ENCODE measurements around the gene BCL7A. TPM values are rescaled to one million over a fixed set of nuclear protein-coding genes. Genes with fewer than 3 reads are reported as not detected.

Gene BCL7A
- polyA plus RNA-seq, 2 donors: 1.0 to 2.1 TPM

DNA sequence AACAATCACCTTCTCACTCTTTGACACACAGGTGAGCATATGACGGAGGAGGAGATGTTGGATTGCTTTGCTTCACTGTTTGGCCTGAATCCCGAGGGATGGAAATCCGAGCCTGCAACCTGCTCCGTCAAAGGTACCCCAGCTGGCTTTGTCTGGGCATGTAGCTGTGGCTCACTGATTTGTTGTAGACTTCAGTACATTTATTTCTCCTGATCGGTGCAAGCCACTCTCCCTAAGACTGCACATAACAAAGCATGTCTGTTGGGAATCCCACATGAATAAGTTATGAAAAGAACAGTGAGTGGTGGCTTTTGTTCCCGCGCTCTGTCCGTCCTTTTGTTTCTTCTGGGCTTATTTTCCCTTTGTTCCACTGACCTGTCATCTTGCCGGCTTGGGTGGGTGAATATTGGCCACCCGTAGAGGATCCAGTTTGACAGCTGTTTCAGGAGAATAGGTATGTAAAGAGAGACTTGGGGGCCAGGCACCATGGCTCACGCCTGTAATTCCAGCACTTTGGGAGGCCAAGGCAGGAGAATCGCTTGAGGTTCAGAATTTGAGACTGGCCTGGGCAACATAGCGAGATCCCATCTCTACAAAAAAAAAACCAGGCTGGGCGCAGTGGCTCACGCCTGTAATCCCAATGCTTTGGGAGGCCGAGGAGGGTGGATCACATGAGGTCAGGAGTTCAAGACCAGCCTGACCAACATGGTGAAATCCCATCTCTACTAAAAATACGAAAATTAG lies 20.0 kb upstream of the BCL7A start:
- no peaks in the 10 kb centered on the region for H3K36me3 ChIP-seq (ENCODE audit: control insufficient read depth in 2 of 2, insufficient read depth in 2 of 2, low read length in 1 of 2)
- H3K4me3 ChIP-seq (ENCODE audit: low read depth in 1 of 2, low read length in 2 of 2): no peak overlapping the region
- H3K27ac ChIP-seq (ENCODE audit: low read depth in 2 of 2, low read length in 1 of 2): no peak overlapping the region
- WGBS, 2 donors: 67 to 81% methylated on average over 17 of the region's 17 CpGs
- peaks cover 2 to 3% of the 10 kb centered on the region in 2 donors for H3K4me1 ChIP-seq (ENCODE audit: control insufficient read depth in 2 of 2, insufficient read depth in 2 of 2, low read length in 1 of 2)
- H3K9me3 ChIP-seq (ENCODE audit: control insufficient read depth in 2 of 2, insufficient read depth in 1 of 2, low read depth in 1 of 2, low read length in 1 of 2): peaks cover 0 to 4% of the 10 kb centered on the region in 2 donors
- H3K27me3 ChIP-seq (ENCODE audit: control insufficient read depth in 1 of 2, insufficient read depth in 2 of 2, low read length in 2 of 2): no peaks in the 10 kb centered on the region

- WGBS, 2 donors: 62 to 64% methylated on average over 28 of the region's 28 CpGs
- H3K27ac ChIP-seq (ENCODE audit: low read depth in 2 of 2, low read length in 1 of 2): no peak overlapping the region
- H3K36me3 ChIP-seq (ENCODE audit: control insufficient read depth in 2 of 2, insufficient read depth in 2 of 2, low read length in 1 of 2): no peaks in the 10 kb centered on the region
- H3K27me3 ChIP-seq (ENCODE audit: control insufficient read depth in 1 of 2, insufficient read depth in 2 of 2, low read length in 2 of 2): no peaks in the 10 kb centered on the region
- H3K4me1 ChIP-seq (ENCODE audit: control insufficient read depth in 2 of 2, insufficient read depth in 2 of 2, low read length in 1 of 2): peaks cover 2 to 3% of the 10 kb centered on the region in 2 donors
- peaks cover 0 to 4% of the 10 kb centered on the region in 2 donors for H3K9me3 ChIP-seq (ENCODE audit: control insufficient read depth in 2 of 2, insufficient read depth in 1 of 2, low read depth in 1 of 2, low read length in 1 of 2)
- no peak overlapping the region for H3K4me3 ChIP-seq (ENCODE audit: low read depth in 1 of 2, low read length in 2 of 2)
Observed at GRCh38 chr12:122003651-122004611, 17.8 kb upstream of the BCL7A start.

GRCh38 chr12:122004633-122005071 lies 17.0 kb upstream of the BCL7A start:
- Histone ChIP-seq H3K9me3 (ENCODE audit: control insufficient read depth in 2 of 2, insufficient read depth in 1 of 2, low read depth in 1 of 2, low read length in 1 of 2) (peaks cover 0 to 3% of the 10 kb centered on the region in 2 donors), H3K4me3 (ENCODE audit: low read depth in 1 of 2, low read length in 2 of 2) (no peak overlapping the region), H3K27me3 (ENCODE audit: control insufficient read depth in 1 of 2, insufficient read depth in 2 of 2, low read length in 2 of 2) (no peaks in the 10 kb centered on the region), H3K36me3 (ENCODE audit: control insufficient read depth in 2 of 2, insufficient read depth in 2 of 2, low read length in 1 of 2) (no peaks in the 10 kb centered on the region), H3K27ac (ENCODE audit: low read depth in 2 of 2, low read length in 1 of 2) (no peak overlapping the region), H3K4me1 (ENCODE audit: control insufficient read depth in 2 of 2, insufficient read depth in 2 of 2, low read length in 1 of 2) (peaks cover 2 to 3% of the 10 kb centered on the region in 2 donors)
- WGBS, 2 donors: 31 to 48% methylated on average over 12 of the region's 12 CpGs

DNA sequence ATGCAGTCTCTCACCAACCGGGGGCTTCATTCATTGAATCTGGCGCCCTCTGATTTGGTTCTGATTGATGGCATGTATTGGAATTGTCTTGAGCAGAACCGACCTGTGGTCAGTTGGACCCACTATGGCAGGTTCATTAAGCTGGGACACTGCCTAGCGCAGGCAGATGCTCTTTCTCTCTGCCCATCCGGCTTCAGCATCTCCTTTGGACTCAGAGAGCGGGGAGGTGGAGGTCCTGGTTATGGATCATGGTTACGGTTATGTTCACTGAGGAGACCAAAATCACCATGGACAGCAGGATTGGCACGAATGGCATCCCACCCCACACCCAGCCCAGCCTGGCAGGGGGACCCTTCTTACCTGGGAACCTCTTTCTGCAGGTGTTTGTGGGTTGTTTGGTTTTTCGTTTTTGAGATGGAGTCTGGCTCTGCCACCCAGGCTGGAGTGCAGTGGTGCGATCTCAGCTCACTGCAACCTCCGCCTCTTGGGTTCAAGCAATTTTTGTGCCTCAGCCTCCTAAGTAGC lies 16.4 kb upstream of the BCL7A start:
- Histone ChIP-seq H3K27ac (ENCODE audit: low read depth in 2 of 2, low read length in 1 of 2) (no peak overlapping the region), H3K9me3 (ENCODE audit: control insufficient read depth in 2 of 2, insufficient read depth in 1 of 2, low read depth in 1 of 2, low read length in 1 of 2) (no peaks in the 10 kb centered on the region), H3K36me3 (ENCODE audit: control insufficient read depth in 2 of 2, insufficient read depth in 2 of 2, low read length in 1 of 2) (no peaks in the 10 kb centered on the region), H3K4me3 (ENCODE audit: low read depth in 1 of 2, low read length in 2 of 2) (no peak overlapping the region), H3K27me3 (ENCODE audit: control insufficient read depth in 1 of 2, insufficient read depth in 2 of 2, low read length in 2 of 2) (no peaks in the 10 kb centered on the region), H3K4me1 (ENCODE audit: control insufficient read depth in 2 of 2, insufficient read depth in 2 of 2, low read length in 1 of 2) (peaks cover 2 to 3% of the 10 kb centered on the region in 2 donors)
- 73 to 80% methylated on average over 11 of the region's 11 CpGs for WGBS, 2 donors

GRCh38 chr12:122006186-122006926 lies 15.3 kb upstream of the BCL7A start:
- H3K27me3 ChIP-seq (ENCODE audit: control insufficient read depth in 1 of 2, insufficient read depth in 2 of 2, low read length in 2 of 2): no peaks in the 10 kb centered on the region
- H3K4me1 ChIP-seq (ENCODE audit: control insufficient read depth in 2 of 2, insufficient read depth in 2 of 2, low read length in 1 of 2): peaks cover 2 to 3% of the 10 kb centered on the region in 2 donors
- H3K36me3 ChIP-seq (ENCODE audit: control insufficient read depth in 2 of 2, insufficient read depth in 2 of 2, low read length in 1 of 2): no peaks in the 10 kb centered on the region
- no peak overlapping the region for H3K27ac ChIP-seq (ENCODE audit: low read depth in 2 of 2, low read length in 1 of 2)
- no peaks in the 10 kb centered on the region for H3K9me3 ChIP-seq (ENCODE audit: control insufficient read depth in 2 of 2, insufficient read depth in 1 of 2, low read depth in 1 of 2, low read length in 1 of 2)
- no peak overlapping the region for H3K4me3 ChIP-seq (ENCODE audit: low read depth in 1 of 2, low read length in 2 of 2)
- 80 to 83% methylated on average over 24 of the region's 24 CpGs for WGBS, 2 donors

DNA sequence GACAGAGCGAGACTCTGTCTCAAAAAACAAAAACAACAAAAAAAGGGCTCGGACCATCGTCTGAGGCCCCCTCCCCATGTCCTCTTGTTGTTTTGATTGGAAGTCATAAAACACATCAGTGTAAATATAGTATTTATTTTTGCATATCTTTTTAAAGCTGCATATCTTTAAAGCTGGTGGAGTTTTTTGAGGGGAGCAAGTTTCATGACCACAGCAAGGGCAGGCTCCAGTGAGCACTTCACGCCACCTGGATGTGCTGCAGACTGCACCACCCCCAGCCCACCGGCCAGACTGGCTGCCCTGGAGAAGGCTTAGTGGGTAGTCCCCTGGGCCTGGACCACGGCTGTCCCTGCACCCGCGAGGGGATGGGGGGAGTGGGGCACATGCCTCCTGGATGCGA lies 11.9 kb upstream of the BCL7A start:
- Histone ChIP-seq H3K27me3 (ENCODE audit: control insufficient read depth in 1 of 2, insufficient read depth in 2 of 2, low read length in 2 of 2) (no peaks in the 10 kb centered on the region), H3K36me3 (ENCODE audit: control insufficient read depth in 2 of 2, insufficient read depth in 2 of 2, low read length in 1 of 2) (no peaks in the 10 kb centered on the region), H3K4me1 (ENCODE audit: control insufficient read depth in 2 of 2, insufficient read depth in 2 of 2, low read length in 1 of 2) (peaks cover 0 to 3% of the 10 kb centered on the region in 2 donors), H3K4me3 (ENCODE audit: low read depth in 1 of 2, low read length in 2 of 2) (no peak overlapping the region), H3K27ac (ENCODE audit: low read depth in 2 of 2, low read length in 1 of 2) (no peak overlapping the region), H3K9me3 (ENCODE audit: control insufficient read depth in 2 of 2, insufficient read depth in 1 of 2, low read depth in 1 of 2, low read length in 1 of 2) (no peaks in the 10 kb centered on the region)
- 90% methylated on average over 9 of the region's 9 CpGs for WGBS, 2 donors

- Histone ChIP-seq H3K27ac (ENCODE audit: low read depth in 2 of 2, low read length in 1 of 2) (no peak overlapping the region), H3K27me3 (ENCODE audit: control insufficient read depth in 1 of 2, insufficient read depth in 2 of 2, low read length in 2 of 2) (no peaks in the 10 kb centered on the region)
- WGBS, 2 donors: 87 to 91% methylated on average over 6 of the region's 6 CpGs
Observed at GRCh38 chr12:122012184-122012583, 9.5 kb upstream of the BCL7A start.

GRCh38 chr12:122013136-122013535 lies 8.5 kb upstream of the BCL7A start:
- H3K27me3 ChIP-seq (ENCODE audit: control insufficient read depth in 1 of 2, insufficient read depth in 2 of 2, low read length in 2 of 2): no peaks in the 10 kb centered on the region
- WGBS, 2 donors: 82 to 87% methylated on average over 4 of the region's 4 CpGs
- H3K4me3 ChIP-seq (ENCODE audit: low read depth in 1 of 2, low read length in 2 of 2): no peak overlapping the region

More at GRCh38 chr12:122012184-122012583, 9.5 kb upstream of the BCL7A start:
- Histone ChIP-seq H3K4me3 (ENCODE audit: low read depth in 1 of 2, low read length in 2 of 2) (no peak overlapping the region), H3K9me3 (ENCODE audit: control insufficient read depth in 2 of 2, insufficient read depth in 1 of 2, low read depth in 1 of 2, low read length in 1 of 2) (no peaks in the 10 kb centered on the region), H3K36me3 (ENCODE audit: control insufficient read depth in 2 of 2, insufficient read depth in 2 of 2, low read length in 1 of 2) (no peaks in the 10 kb centered on the region), H3K4me1 (ENCODE audit: control insufficient read depth in 2 of 2, insufficient read depth in 2 of 2, low read length in 1 of 2) (no peaks in the 10 kb centered on the region)

More at GRCh38 chr12:122013136-122013535, 8.5 kb upstream of the BCL7A start:
- Histone ChIP-seq H3K4me1 (ENCODE audit: control insufficient read depth in 2 of 2, insufficient read depth in 2 of 2, low read length in 1 of 2) (no peaks in the 10 kb centered on the region), H3K27ac (ENCODE audit: low read depth in 2 of 2, low read length in 1 of 2) (no peak overlapping the region), H3K36me3 (ENCODE audit: control insufficient read depth in 2 of 2, insufficient read depth in 2 of 2, low read length in 1 of 2) (no peaks in the 10 kb centered on the region), H3K9me3 (ENCODE audit: control insufficient read depth in 2 of 2, insufficient read depth in 1 of 2, low read depth in 1 of 2, low read length in 1 of 2) (no peaks in the 10 kb centered on the region)
